LHCN-M2 (cell line): ENCODE data around the gene USP12. TPM values are rescaled to one million over a fixed set of nuclear protein-coding genes. Genes with fewer than 3 reads are reported as not detected.
A peak's percentile ranks its signal among the peaks of the same experiment; 100 is the strongest.
"Not testable (repeated sequence)": the region's sequence is repeated elsewhere in the genome, so short reads cannot be mapped to it uniquely, and the experiment has no call there.

Experiments
- DNase-seq: peaks from one replicate; pipeline ENCODE4 v3.0.0-alpha.2; 2012; ENCODE audit warnings: low read depth
- polyA plus RNA-seq: library from polyadenylated mRNA; unstranded; fragments of >200 nt; gene quantifications from one replicate; pipeline ENCODE4 v1.2.1, GENCODE V29; 2012; ENCODE audit warnings: missing spikeins
- total RNA-seq: library from RNA; depleted of rRNA; stranded (reverse); fragments of >200 nt; gene quantifications from 2 replicates; pipeline ENCODE4 v1.2.3, GENCODE V29; 2014; rRNA removed

The USP12 gene, protein sequence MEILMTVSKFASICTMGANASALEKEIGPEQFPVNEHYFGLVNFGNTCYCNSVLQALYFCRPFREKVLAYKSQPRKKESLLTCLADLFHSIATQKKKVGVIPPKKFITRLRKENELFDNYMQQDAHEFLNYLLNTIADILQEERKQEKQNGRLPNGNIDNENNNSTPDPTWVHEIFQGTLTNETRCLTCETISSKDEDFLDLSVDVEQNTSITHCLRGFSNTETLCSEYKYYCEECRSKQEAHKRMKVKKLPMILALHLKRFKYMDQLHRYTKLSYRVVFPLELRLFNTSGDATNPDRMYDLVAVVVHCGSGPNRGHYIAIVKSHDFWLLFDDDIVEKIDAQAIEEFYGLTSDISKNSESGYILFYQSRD
- 20.6 and 26.8 TPM in 2 replicates for total RNA-seq
- polyA plus RNA-seq = 9.2 TPM

GRCh38 chr13:27171244-27171826 lies at the start of gene USP12:
Gene USP12, minus strand, starts transcription at chr13:27171811. Its CDS starts 172 bp downstream, at chr13:27171639.
- no peak for DNase-seq

GRCh38 chr13:27219611-27220010 lies 48.0 kb upstream of the USP12 start:
- DNase-seq = no peak

DNA sequence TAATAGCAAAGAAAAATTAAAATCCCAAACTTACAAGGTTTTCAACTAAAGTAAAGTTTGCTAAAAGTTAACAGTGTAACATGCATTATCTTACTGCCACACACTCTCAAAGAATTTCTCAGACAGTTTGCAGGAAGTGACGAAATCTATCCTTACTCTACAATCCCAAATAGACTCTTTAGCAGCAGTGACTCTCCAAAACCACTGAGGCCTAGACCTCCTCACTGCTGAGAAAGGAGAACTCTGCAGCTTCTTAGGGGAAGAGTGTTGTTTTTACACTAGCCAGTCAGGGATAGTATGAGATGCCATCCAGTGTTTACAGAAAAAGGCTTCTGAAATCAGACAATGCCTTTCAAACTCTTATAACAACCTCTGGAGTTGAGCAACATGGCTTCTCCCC lies 47.2 kb upstream of the USP12 start:
- not testable (repeated sequence) for DNase-seq

DNA sequence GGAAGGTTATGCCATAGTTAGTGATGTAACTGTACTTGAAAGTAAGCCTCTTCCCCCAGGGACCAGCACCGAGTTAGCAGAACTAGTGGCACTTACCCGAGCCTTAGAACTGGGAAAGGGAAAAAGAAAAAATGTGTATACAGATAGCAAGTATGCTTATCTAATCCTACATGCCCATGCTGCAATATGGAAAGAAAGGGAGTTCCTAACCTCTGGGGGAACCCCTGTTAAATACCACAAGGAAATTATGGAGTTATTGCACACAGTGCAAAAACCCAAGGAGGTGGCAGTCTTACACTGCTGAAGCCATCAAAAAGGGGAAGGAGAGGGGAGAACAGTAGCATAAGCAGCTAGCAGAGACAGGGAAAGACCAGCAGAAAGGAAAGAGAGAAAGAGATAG lies 46.2 kb upstream of the USP12 start:
- not testable (repeated sequence) for DNase-seq

GRCh38 chr13:27213386-27213785 lies 41.8 kb upstream of the USP12 start:
- DNase-seq = not testable (repeated sequence)

DNA sequence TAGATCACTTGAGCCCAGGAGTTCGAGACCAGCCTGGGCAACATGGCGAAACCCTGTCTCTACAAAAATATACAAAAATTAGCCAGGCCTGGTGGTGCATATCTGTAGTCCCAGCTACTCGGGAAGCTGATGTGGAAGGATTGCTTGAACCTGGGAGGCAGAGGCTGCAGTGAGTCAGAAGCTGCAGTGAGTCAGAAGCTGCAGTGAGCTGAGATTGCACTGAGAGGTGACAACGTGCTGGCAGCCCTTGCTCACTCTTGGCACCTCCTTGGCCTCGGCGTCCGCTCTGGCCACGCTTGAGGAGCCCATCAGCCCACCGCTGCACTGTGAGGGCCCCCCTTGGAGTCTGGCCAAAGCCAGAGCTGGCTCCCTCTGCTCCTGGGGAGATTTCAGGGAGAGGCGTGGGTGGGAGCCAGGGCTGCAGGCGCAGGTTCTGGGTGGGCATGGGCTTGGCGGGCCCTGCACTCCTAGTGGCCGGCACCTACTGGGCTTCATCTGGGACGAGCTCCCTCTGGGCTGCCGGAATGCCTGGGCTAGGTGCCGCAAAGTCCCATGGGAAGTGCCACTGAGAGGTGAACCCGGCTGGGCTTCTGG lies 40.3 kb upstream of the USP12 start:
- peak; percentile 58 for DNase-seq

GRCh38 chr13:27211271-27211670 lies 39.7 kb upstream of the USP12 start:
- no peak for DNase-seq

DNA sequence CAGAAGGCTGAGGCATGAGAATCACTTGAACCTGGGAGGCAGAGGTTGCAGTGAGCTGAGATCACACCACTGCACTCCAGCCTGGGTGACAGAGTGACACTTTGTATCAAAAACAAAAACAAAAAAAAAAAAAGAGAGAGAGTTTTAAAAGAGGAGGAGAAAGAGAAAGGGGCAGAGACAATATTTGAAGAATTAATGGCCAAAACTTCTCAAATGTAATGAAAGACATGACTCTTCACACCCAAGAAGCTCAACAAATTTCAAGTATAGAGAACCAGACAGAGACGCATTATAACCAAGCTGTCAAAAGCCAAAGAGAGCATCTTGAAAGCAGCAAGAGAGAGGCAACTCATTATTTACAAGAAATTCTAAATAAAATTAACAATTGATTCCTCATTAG lies 36.9 kb upstream of the USP12 start:
- DNase-seq = no peak

DNA sequence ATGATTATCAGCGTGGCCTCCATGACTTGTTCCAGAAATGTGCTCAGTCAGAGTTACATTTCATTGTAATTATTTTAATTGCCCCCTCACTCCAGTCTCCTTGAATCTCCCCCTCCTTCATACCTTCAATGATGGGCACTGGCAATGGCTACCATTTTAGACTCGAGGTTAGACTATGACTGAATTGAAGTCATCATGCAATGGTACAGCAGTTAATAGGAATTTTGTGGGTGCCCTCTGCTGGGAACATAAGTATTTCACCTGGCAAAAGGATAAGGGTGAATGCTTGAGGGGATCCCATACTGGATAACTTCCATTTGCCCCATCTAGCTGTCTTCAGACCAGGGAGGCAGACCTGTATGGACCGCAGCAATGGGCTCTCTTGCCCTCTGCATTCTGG lies 32.2 kb upstream of the USP12 start:
- DNase-seq = peak; percentile 43

GRCh38 chr13:27203186-27203585 lies 31.6 kb upstream of the USP12 start:
- DNase-seq = no peak

DNA sequence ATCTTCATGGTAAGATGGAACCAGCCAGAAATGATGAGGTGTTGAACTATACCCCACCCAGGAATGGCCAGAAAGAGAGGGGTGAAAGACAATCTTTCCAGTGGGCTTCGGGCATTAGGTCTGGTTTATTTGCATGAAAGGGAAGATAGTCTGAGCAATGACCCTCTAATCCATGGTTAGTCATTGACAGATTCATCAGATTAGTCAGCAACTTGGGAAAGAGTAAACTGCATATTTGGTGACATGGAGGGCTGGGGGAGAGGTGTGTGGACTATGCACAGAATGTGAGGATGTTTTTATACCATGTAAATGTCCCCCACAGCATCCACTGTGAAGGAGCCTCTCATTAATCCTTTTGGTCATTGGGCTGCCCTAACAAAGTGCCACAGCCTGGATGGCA lies 30.1 kb upstream of the USP12 start:
- no peak for DNase-seq

GRCh38 chr13:27200413-27201070 lies 28.9 kb upstream of the USP12 start:
- no peak for DNase-seq

DNA sequence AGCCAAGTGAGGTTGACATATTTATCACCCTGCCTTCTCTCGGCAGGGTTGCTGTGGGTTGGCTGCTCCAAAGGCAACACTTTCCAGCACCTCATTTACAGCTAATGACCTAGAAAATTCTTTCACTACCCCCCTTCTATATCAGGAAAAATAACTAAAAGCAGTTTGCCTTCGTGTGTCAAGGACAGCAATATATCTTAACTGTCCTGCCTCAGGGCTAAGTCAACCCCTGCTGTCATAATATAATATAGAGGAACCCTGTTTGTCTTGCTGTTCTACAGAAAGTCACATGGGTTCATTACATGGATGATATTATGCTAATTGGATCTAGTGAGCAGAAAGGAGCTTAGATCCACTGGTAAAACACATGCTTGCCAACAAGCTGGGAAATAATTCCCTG lies 28.1 kb upstream of the USP12 start:
- DNase-seq = no peak

DNA sequence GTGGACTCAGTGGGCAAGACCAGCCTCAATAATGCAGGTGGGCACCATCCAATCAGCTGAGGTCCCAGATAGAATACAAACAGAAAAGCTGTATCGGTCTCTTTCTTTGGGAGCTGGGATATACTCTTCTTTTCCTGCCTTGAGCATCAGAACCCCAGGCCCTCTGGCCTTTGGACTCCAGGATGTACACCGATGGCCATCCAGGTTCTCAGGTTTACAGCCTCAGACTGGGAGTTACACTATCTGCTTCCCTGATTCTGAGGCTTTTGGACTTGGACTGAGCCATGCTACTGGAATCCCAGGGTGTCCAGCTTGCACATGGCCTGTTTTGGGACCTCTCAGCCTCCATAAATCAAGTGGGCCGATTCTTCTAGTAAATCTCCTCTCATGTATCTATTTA lies 27.6 kb upstream of the USP12 start:
- no peak for DNase-seq

DNA sequence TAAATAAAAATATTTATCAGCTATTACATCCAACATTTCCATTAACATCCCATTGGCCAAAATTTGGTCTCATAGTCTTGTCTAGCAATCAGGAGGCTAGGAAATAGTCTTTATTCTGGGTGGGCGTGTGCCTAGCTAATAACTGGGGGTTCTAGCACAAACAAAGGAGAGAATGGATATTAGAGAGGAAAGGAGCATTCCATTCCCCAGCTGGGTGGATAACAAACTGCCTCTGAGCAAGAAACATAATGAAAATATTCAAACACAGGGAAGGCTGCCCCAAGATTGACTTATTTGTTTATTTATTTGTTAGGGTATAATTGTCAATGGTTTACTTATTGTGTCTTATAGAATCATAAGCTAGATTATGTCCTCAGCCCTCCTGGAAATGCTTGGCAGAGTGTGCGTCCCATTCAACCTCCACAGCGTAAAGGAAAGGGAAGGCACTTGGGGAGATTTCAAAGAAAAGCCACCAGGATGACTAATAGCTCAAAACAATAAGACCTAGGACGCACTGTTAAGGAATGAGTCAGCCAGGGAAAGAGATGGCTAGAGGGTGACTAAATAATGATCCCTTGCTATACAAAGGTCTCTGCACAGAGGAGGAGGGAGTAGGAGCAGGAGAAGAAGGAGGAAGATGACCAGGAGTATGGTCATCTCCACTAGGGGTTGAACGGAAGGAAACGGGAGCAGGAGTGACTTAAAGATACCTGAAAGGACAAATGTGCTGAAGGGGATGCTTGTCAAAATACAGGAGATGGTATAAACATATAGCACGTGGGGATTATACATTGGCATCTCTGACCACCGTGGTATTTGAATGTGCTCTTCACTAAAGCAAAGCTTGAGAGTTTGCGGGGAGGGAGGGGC lies 23.5 kb upstream of the USP12 start:
- DNase-seq = peak; percentile 95

GRCh38 chr13:27194209-27194608 lies 22.6 kb upstream of the USP12 start:
- DNase-seq = no peak

GRCh38 chr13:27193496-27193895 lies 21.9 kb upstream of the USP12 start:
- no peak for DNase-seq

DNA sequence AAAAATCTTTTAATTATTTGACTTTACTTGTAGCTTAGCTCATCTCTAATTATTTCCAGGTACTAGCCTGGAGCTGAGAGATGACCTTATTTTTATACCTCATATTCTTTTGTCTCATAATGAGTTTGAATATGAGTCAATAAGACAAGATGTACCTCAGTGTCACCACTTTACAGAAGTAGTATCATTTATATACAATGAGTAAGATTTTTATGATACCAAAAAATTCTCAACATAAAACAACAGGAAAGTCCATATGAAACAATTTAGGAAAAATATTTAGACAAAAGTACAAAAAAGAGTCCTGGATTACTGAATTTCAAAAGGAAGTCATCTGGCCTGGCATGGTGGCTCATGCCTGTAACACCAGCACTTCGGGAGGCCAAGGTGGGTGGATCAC lies 21.4 kb upstream of the USP12 start:
- no peak for DNase-seq

- DNase-seq = not testable (repeated sequence)
Measured at GRCh38 chr13:27192367-27192766, 20.8 kb upstream of the USP12 start.

GRCh38 chr13:27189192-27189591 lies 17.6 kb upstream of the USP12 start:
- no peak for DNase-seq

GRCh38 chr13:27188239-27188638 lies 16.6 kb upstream of the USP12 start:
- DNase-seq = no peak
